PC-9 (cell line): ENCODE data around the gene GRK4. TPM values are rescaled to one million over a fixed set of nuclear protein-coding genes. Genes with fewer than 3 reads are reported as not detected.
A peak's percentile ranks its signal among the peaks of the same experiment; 100 is the strongest.

Experiments used
- BruUV-seq: library from RNA; stranded (reverse); fragments of 400-500 nt; replicated peaks from 2 replicates; lab custom pipeline; 2021; lab: Mats Ljungman, UMichigan
- CTCF ChIA-PET: fragments of 300-600 bp; sonication (Branson Sonifier 250); formaldehyde crosslinking; loops from one replicate; lab custom pipeline; 2022; ENCODE audit warnings: antibody characterized with exemption; lab: Charles Lee
- POLR2A ChIA-PET: fragments of 300-600 bp; sonication (Branson Sonifier 250); formaldehyde crosslinking; loops from one replicate; lab custom pipeline; 2022; ENCODE audit warnings: antibody characterized with exemption; ENCODE audit not compliant: unreplicated experiment; lab: Charles Lee
- DNase-seq, 2 experiments: peaks; one replicate each; pipeline versions ENCODE4 v3.0.0 to v3.0.0-alpha.2; 2015 to 2022; ENCODE audit warnings: mixed read lengths in 1 of 2
- H2AFZ ChIP-seq: fragments of 200-600 bp; sonication (generic); 2 replicates; pipeline ENCODE4 v1.8.1; 2017; ENCODE audit warnings: antibody characterized with exemption
- H3F3A ChIP-seq: fragments of 200-600 bp; sonication (generic); 2 replicates; pipeline ENCODE4 v1.8.1; 2017; ENCODE audit warnings: antibody characterized with exemption, mild to moderate bottlenecking, low read depth; ENCODE audit not compliant: insufficient read depth
- H3K27ac ChIP-seq: fragments of 200-600 bp; sonication (generic); 2 replicates; pipeline ENCODE4 v1.6.1; 2016; ENCODE audit warnings: mixed run types
- H3K27me3 ChIP-seq: fragments of 200-600 bp; sonication (generic); 2 replicates; pipeline ENCODE4 v1.6.1; 2016; ENCODE audit warnings: low read depth, mixed run types; ENCODE audit not compliant: insufficient read depth
- H3K36me3 ChIP-seq: fragments of 200-600 bp; sonication (generic); 2 replicates; pipeline ENCODE4 v1.6.1; 2016; ENCODE audit warnings: low read depth, mixed run types
- H3K4me1 ChIP-seq: fragments of 200-600 bp; sonication (generic); replicated peaks from 2 replicates; pipeline ENCODE4 v1.6.1; 2016; ENCODE audit warnings: mixed run types; ENCODE audit not compliant: insufficient read depth
- H3K4me2 ChIP-seq: fragments of 200-600 bp; sonication (generic); 2 replicates; pipeline ENCODE4 v1.6.1; 2017; ENCODE audit warnings: mixed run types
- H3K4me3 ChIP-seq: fragments of 200-600 bp; sonication (generic); 2 replicates; pipeline ENCODE4 v1.6.1; 2016; ENCODE audit warnings: mixed run types
- H3K79me2 ChIP-seq: fragments of 200-600 bp; sonication (generic); 2 replicates; pipeline ENCODE4 v1.6.1; 2017; ENCODE audit warnings: low read depth, mixed run types
- H3K9me2 ChIP-seq: fragments of 200-600 bp; sonication (generic); 2 replicates; pipeline ENCODE4 v1.8.1; 2017; ENCODE audit warnings: mild to moderate bottlenecking; ENCODE audit not compliant: insufficient read depth
- H3K9me3 ChIP-seq: fragments of 200-600 bp; sonication (generic); 2 replicates; pipeline ENCODE4 v1.8.1; 2016; ENCODE audit warnings: low read depth; ENCODE audit not compliant: insufficient read depth
- H4K20me1 ChIP-seq: fragments of 200-600 bp; sonication (generic); 2 replicates; pipeline ENCODE4 v1.8.1; 2017; ENCODE audit not compliant: insufficient read depth
- EZH2 ChIP-seq: fragments of 200-600 bp; sonication (generic); IDR thresholded peaks from 2 replicates; pipeline ENCODE4 v1.8.0; 2017; ENCODE audit warnings: antibody characterized with exemption, low read depth
- intact Hi-C: fragments of 100-400 bp; cut with micrococcal nuclease; formaldehyde crosslinking; loops from one replicate; pipeline ENCODE4 v1.10.0; 2022; ENCODE audit not compliant: unreplicated experiment
- total RNA-seq: library from RNA; stranded (reverse); gene quantifications from 2 replicates; pipeline ENCODE4 v1.2.3, GENCODE V29; 2021
- TF ChIP-seq, protein P1 (sequence below): fragments of 200-600 bp; sonication (generic); conservative IDR thresholded peaks from 2 replicates; pipeline ENCODE4 v1.6.1; 2017; ENCODE audit warnings: mixed run types, antibody characterized with exemption, mild to moderate bottlenecking, moderate library complexity

Gene GRK4
- total RNA-seq, 1 experiment from 2014 or later = 3.1 TPM

- BruUV-seq = no TSS peak
- H3K27ac ChIP-seq = no peak overlapping the region
- no peaks in the 10 kb centered on the region for H3K9me2 ChIP-seq
- H3K79me2 ChIP-seq = peaks cover 12% of the 10 kb centered on the region
- H3K4me2 ChIP-seq = no peak overlapping the region
- H3K4me3 ChIP-seq = no peak overlapping the region
- no peaks in the 10 kb centered on the region for H3K36me3 ChIP-seq
- intact Hi-C loops = no loop called here
- no peak for DNase-seq
- no peaks in the 10 kb centered on the region for H3K9me3 ChIP-seq
- H3K27me3 ChIP-seq = no peaks in the 10 kb centered on the region
- no peak overlapping the region for H2AFZ ChIP-seq
- H3F3A ChIP-seq = peaks cover 23% of the 10 kb centered on the region
- H3K4me1 ChIP-seq = peaks cover 12% of the 10 kb centered on the region
- CTCF ChIA-PET = no interaction called here
- POLR2A ChIA-PET = no interaction called here
- TF ChIP-seq, protein P1, sequence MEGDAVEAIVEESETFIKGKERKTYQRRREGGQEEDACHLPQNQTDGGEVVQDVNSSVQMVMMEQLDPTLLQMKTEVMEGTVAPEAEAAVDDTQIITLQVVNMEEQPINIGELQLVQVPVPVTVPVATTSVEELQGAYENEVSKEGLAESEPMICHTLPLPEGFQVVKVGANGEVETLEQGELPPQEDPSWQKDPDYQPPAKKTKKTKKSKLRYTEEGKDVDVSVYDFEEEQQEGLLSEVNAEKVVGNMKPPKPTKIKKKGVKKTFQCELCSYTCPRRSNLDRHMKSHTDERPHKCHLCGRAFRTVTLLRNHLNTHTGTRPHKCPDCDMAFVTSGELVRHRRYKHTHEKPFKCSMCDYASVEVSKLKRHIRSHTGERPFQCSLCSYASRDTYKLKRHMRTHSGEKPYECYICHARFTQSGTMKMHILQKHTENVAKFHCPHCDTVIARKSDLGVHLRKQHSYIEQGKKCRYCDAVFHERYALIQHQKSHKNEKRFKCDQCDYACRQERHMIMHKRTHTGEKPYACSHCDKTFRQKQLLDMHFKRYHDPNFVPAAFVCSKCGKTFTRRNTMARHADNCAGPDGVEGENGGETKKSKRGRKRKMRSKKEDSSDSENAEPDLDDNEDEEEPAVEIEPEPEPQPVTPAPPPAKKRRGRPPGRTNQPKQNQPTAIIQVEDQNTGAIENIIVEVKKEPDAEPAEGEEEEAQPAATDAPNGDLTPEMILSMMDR = no peak
- no peak for TF ChIP-seq EZH2
- peaks cover 5% of the 10 kb centered on the region for H4K20me1 ChIP-seq
These were observed 31.7 kb upstream of the GRK4 start for GRCh38 chr4:2931512-2932301.

DNA sequence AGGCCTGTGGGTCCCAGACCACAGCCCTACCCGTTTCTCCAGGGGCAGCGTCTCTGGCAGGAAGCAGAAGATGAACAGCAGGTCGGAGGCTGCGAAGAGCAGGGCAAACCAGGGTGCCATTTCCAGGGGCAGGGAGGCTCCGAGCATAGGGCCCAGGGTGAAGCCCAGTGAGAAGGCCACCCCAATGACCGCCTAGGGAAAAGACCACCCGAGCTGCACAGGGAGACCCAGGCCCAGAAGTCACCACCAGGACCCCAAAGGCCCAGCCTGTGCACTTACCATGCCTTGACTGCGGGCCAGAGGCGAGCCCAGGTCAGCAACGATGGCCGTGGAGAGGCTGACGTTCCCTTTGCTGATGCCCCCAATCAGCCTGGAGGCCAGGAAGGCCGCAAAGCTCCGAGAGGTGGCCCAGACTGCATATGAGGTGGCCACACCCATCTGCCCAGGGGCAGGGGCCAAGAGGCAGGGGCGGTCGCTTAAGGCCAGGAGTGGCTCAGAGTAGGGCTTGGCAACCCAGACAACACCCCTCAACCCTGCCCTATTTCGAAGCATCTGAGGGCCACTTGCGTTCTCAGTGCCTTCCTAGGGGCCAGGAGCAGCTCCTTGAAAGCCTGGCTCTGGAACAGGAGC, 30.9 kb upstream of the GRK4 start:
- no peaks in the 10 kb centered on the region for H3K27me3 ChIP-seq
- ChIA-PET POLR2A (no interaction called here), CTCF (no interaction called here)
- peaks cover 12% of the 10 kb centered on the region for H3K79me2 ChIP-seq
- intact Hi-C loops = no loop called here
- no peak overlapping the region for H2AFZ ChIP-seq
- H3K4me2 ChIP-seq = no peak overlapping the region
- BruUV-seq = no TSS peak
- no peak overlapping the region for H3K27ac ChIP-seq
- no peak overlapping the region for H3K4me3 ChIP-seq
- H4K20me1 ChIP-seq = peaks cover 10% of the 10 kb centered on the region
- DNase-seq = no peak
- H3K36me3 ChIP-seq = no peaks in the 10 kb centered on the region
- H3F3A ChIP-seq = peaks cover 30% of the 10 kb centered on the region
- peaks cover 19% of the 10 kb centered on the region for H3K4me1 ChIP-seq
- H3K9me2 ChIP-seq = no peaks in the 10 kb centered on the region
- TF ChIP-seq EZH2 = no peak
- TF ChIP-seq, protein P1 = no peak
- H3K9me3 ChIP-seq = no peaks in the 10 kb centered on the region

GRCh38 chr4:2932951-2933565, 30.3 kb upstream of the GRK4 start:
- TF ChIP-seq, protein P1 = no peak
- no peak for TF ChIP-seq EZH2
- H3K9me3 ChIP-seq = no peaks in the 10 kb centered on the region
- peaks cover 37% of the 10 kb centered on the region for H3F3A ChIP-seq
- peaks cover 12% of the 10 kb centered on the region for H3K79me2 ChIP-seq
- no peak overlapping the region for H3K4me3 ChIP-seq
- no peak overlapping the region for H3K4me2 ChIP-seq
- BruUV-seq = TSS peak; percentile 6
- DNase-seq = no peak
- intact Hi-C loops = no loop called here
- H3K27me3 ChIP-seq = no peaks in the 10 kb centered on the region
- no peaks in the 10 kb centered on the region for H3K9me2 ChIP-seq
- H2AFZ ChIP-seq = no peak overlapping the region
- no peaks in the 10 kb centered on the region for H3K36me3 ChIP-seq
- H3K4me1 ChIP-seq = peaks cover 25% of the 10 kb centered on the region
- H3K27ac ChIP-seq = no peak overlapping the region
- CTCF ChIA-PET = no interaction called here
- POLR2A ChIA-PET = no interaction called here
- peaks cover 13% of the 10 kb centered on the region for H4K20me1 ChIP-seq
